ENCODE measurements around the gene COL9A3.

COL9A3 gene

GRCh38 chr20:62801284-62802010 is 15.4 kb upstream of the COL9A3 start:
- TF ChIP-seq, protein P1, sequence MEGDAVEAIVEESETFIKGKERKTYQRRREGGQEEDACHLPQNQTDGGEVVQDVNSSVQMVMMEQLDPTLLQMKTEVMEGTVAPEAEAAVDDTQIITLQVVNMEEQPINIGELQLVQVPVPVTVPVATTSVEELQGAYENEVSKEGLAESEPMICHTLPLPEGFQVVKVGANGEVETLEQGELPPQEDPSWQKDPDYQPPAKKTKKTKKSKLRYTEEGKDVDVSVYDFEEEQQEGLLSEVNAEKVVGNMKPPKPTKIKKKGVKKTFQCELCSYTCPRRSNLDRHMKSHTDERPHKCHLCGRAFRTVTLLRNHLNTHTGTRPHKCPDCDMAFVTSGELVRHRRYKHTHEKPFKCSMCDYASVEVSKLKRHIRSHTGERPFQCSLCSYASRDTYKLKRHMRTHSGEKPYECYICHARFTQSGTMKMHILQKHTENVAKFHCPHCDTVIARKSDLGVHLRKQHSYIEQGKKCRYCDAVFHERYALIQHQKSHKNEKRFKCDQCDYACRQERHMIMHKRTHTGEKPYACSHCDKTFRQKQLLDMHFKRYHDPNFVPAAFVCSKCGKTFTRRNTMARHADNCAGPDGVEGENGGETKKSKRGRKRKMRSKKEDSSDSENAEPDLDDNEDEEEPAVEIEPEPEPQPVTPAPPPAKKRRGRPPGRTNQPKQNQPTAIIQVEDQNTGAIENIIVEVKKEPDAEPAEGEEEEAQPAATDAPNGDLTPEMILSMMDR (IDR thresholded peaks at IDR 0.05; ENCODE audit: low read depth, low read length) = no peak
- no peak for DNase-seq
- H3K9me3 ChIP-seq (ENCODE audit: severe bottlenecking) = no peaks in the 10 kb centered on the region
- H3K36me3 ChIP-seq = peaks cover 47% of the 10 kb centered on the region
- H3K4me3 ChIP-seq (ENCODE audit: low read depth, low read length) = no peak overlapping the region
- H3K27ac ChIP-seq = no peak overlapping the region
- H3K27me3 ChIP-seq (ENCODE audit: insufficient read depth, low read depth, severe bottlenecking) = no peaks in the 10 kb centered on the region

GRCh38 chr20:62802026-62802712 is 14.7 kb upstream of the COL9A3 start:
- no peaks in the 10 kb centered on the region for H3K27me3 ChIP-seq (ENCODE audit: insufficient read depth, low read depth, severe bottlenecking)
- peaks cover 49% of the 10 kb centered on the region for H3K36me3 ChIP-seq
- DNase-seq = no peak
- TF ChIP-seq, protein P1 (IDR thresholded peaks at IDR 0.05; ENCODE audit: low read depth, low read length) = no peak
- H3K27ac ChIP-seq = no peak overlapping the region
- no peaks in the 10 kb centered on the region for H3K9me3 ChIP-seq (ENCODE audit: severe bottlenecking)
- no peak overlapping the region for H3K4me3 ChIP-seq (ENCODE audit: low read depth, low read length)

DNA sequence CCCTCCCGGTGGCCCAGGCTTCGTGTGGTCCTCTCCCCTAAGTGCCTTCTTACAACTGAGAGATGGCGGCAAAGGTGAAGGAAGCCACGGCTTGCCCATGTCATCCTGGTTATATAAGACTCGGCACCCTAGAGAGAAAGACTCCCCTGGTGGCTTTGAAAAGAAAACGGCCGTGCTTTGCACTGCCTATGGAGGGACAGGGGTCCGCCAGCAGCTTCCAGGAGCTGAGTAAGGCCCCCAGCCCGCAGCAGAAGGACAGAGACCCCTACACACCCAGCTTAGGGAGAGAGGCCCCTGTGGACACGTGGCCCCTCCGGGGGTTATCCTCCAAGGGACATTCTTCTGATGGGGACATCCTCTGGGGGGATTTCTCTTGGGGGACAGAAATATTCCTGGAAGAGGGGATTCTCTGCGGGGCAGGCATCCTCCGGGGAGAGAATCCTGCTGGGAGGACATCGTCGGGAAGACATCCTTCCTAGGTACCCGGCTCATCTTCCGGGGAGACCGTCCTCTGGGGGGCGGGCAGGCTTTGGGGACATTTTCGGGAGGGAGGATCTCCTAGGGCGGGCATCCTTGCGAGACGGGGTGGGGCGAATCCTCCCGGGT is 12.7 kb upstream of the COL9A3 start:
- Histone ChIP-seq H3K9me3 (ENCODE audit: severe bottlenecking) (no peaks in the 10 kb centered on the region), H3K36me3 (peaks cover 48% of the 10 kb centered on the region), H3K4me3 (ENCODE audit: low read depth, low read length) (peak overlapping the region; percentile 47), H3K27me3 (ENCODE audit: insufficient read depth, low read depth, severe bottlenecking) (no peaks in the 10 kb centered on the region), H3K27ac (no peak overlapping the region)
- no peak for DNase-seq
- TF ChIP-seq, protein P1 (IDR thresholded peaks at IDR 0.05; ENCODE audit: low read depth, low read length) = no peak

DNA sequence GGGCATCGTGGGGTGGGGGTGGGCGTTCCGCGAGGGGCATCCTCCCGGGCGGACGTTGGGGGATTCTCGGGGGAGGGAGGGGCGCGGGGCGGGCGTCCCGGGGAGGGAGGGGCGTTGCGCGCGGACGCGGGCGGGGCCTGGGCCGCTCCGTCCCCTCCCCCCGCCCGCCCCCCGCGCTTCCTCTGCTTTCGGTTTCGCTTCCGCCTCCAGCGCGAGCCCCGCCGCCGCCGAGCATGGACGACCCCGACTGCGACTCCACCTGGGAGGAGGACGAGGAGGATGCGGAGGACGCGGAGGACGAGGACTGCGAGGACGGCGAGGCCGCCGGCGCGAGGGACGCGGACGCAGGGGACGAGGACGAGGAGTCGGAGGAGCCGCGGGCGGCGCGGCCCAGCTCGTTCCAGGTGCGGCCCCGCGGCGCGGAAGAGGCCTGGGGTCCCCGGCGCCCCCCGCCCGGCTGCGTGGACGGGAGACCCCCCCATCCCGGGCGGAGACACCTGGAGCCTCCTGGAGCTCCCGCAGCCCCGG is 12.2 kb upstream of the COL9A3 start, which contains the start of gene OGFR:
Gene OGFR, plus strand, starts transcription at position 209 of the 528 bp plus-strand sequence. Its CDS starts 25 bp downstream, at position 234.
- peaks cover 48% of the 10 kb centered on the region for H3K36me3 ChIP-seq
- H3K4me3 ChIP-seq (ENCODE audit: low read depth, low read length) = peak within 1 kb of the TSS; percentile 62
- H3K27me3 ChIP-seq (ENCODE audit: insufficient read depth, low read depth, severe bottlenecking) = no peaks in the 10 kb centered on the region
- peak within 1 kb of the TSS; percentile 73 for H3K27ac ChIP-seq
- H3K9me3 ChIP-seq (ENCODE audit: severe bottlenecking) = no peaks in the 10 kb centered on the region
- peak; percentile 60 for DNase-seq
- TF ChIP-seq, protein P1 (IDR thresholded peaks at IDR 0.05; ENCODE audit: low read depth, low read length) = no peak

- Histone ChIP-seq H3K9me3 (ENCODE audit: severe bottlenecking) (no peaks in the 10 kb centered on the region), H3K36me3 (peaks cover 48% of the 10 kb centered on the region), H3K27me3 (ENCODE audit: insufficient read depth, low read depth, severe bottlenecking) (no peaks in the 10 kb centered on the region), H3K27ac (peak overlapping the region; percentile 73), H3K4me3 (ENCODE audit: low read depth, low read length) (peak overlapping the region; percentile 62)
- no peak for DNase-seq
- TF ChIP-seq, protein P1 (IDR thresholded peaks at IDR 0.05; ENCODE audit: low read depth, low read length) = no peak
These were observed 11.6 kb upstream of the COL9A3 start for GRCh38 chr20:62805155-62805710.
